DOHH2 (cell line): Measurements from ENCODE around the gene DTX4.

Experiments
- H3F3A ChIP-seq: fragments of 200-600 bp; sonication (generic), shearing (Covaris generic); 2 replicates; pipeline ENCODE4 v1.6.0; 2016; ENCODE audit warnings: antibody characterized with exemption, mild to moderate bottlenecking; ENCODE audit not compliant: control insufficient read depth, insufficient read depth
- H3K27ac ChIP-seq: fragments of 200-600 bp; sonication (generic); 2 replicates; pipeline ENCODE4 v1.5.1; 2014; ENCODE audit warnings: low read depth, mild to moderate bottlenecking, low read length, moderate library complexity
- H3K27me3 ChIP-seq: fragments of 200-600 bp; sonication (generic); 2 replicates; pipeline ENCODE4 v1.6.1; 2014; ENCODE audit warnings: mild to moderate bottlenecking, low read length, mixed read lengths; ENCODE audit not compliant: control insufficient read depth
- H3K36me3 ChIP-seq: fragments of 200-600 bp; sonication (generic); 2 replicates; pipeline ENCODE4 v1.6.1; 2014; ENCODE audit warnings: mild to moderate bottlenecking, low read length, moderate library complexity, mixed read lengths; ENCODE audit not compliant: control insufficient read depth
- H3K4me1 ChIP-seq: fragments of 200-600 bp; sonication (generic); 2 replicates; pipeline ENCODE4 v1.6.1; 2014; ENCODE audit warnings: mild to moderate bottlenecking, low read length, mixed read lengths; ENCODE audit not compliant: control insufficient read depth
- H3K4me2 ChIP-seq: fragments of 200-600 bp; sonication (generic); 2 replicates; pipeline ENCODE4 v1.6.0; 2014; ENCODE audit warnings: mild to moderate bottlenecking, low read length, moderate library complexity
- H3K4me3 ChIP-seq: fragments of 200-600 bp; sonication (generic); 2 replicates; pipeline ENCODE4 v1.5.1; 2014; ENCODE audit warnings: mild to moderate bottlenecking, low read length, mixed read lengths
- H3K79me2 ChIP-seq: fragments of 200-600 bp; sonication (generic); 2 replicates; pipeline ENCODE4 v1.6.1; 2014; ENCODE audit warnings: mild to moderate bottlenecking, low read length, mixed read lengths; ENCODE audit not compliant: control insufficient read depth
- H3K9me2 ChIP-seq: fragments of 200-600 bp; sonication (generic); replicated peaks from 2 replicates; pipeline ENCODE4 v1.6.1; 2014; ENCODE audit warnings: mild to moderate bottlenecking, low read length, mixed read lengths; ENCODE audit not compliant: control insufficient read depth
- H3K9me3 ChIP-seq: fragments of 200-600 bp; sonication (generic); 2 replicates; pipeline ENCODE4 v1.6.1; 2014; ENCODE audit warnings: antibody characterized with exemption, low read length, mixed read lengths; ENCODE audit not compliant: control insufficient read depth, insufficient read depth
- H4K20me1 ChIP-seq: fragments of 200-600 bp; sonication (generic); 2 replicates; pipeline ENCODE4 v1.6.0; 2014; ENCODE audit warnings: low read depth, mild to moderate bottlenecking, antibody characterized with exemption, low read length, moderate library complexity; ENCODE audit not compliant: control insufficient read depth, insufficient read depth
- CTCF ChIP-seq: fragments of 200-600 bp; sonication (generic); IDR thresholded peaks from one replicate; pipeline ENCODE4 v1.5.1; 2014; ENCODE audit warnings: antibody characterized with exemption, mild to moderate bottlenecking, low read depth, low read length; ENCODE audit not compliant: poor library complexity, severe bottlenecking
- EZH2phosphoT487 ChIP-seq: fragments of 200-600 bp; sonication (generic); IDR thresholded peaks from 2 replicates; pipeline ENCODE4 v1.6.1; 2017; ENCODE audit warnings: borderline replicate concordance, mild to moderate bottlenecking, antibody characterized with exemption, low read length, moderate library complexity, mixed read lengths

DTX4 gene

GRCh38 chr11:59240322-59240721 lies 68.4 kb downstream of the DTX4 start:
- Histone ChIP-seq H3K4me1 (no peaks in the 10 kb centered on the region), H3K9me2 (no peaks in the 10 kb centered on the region), H3F3A (no peaks in the 10 kb centered on the region), H3K27ac (no peak overlapping the region), H3K79me2 (no peaks in the 10 kb centered on the region), H3K9me3 (peaks cover 10% of the 10 kb centered on the region), H4K20me1 (no peaks in the 10 kb centered on the region), H3K4me3 (no peak overlapping the region), H3K4me2 (no peak overlapping the region), H3K27me3 (no peaks in the 10 kb centered on the region), H3K36me3 (no peaks in the 10 kb centered on the region)
- TF ChIP-seq CTCF (no peak), EZH2phosphoT487 (no peak)

GRCh38 chr11:59243633-59244032 lies 71.7 kb downstream of the DTX4 start:
- H3K4me1 ChIP-seq, result no peaks in the 10 kb centered on the region
- no peaks in the 10 kb centered on the region for H3F3A ChIP-seq
- H3K79me2 ChIP-seq, result no peaks in the 10 kb centered on the region
- 0 out of 2 replicates have a peak, but pooled peaks cover 4% of the 10 kb centered on the region for H3K27me3 ChIP-seq
- H3K36me3 ChIP-seq, result no peaks in the 10 kb centered on the region
- H3K9me2 ChIP-seq, result no peaks in the 10 kb centered on the region
- no peak overlapping the region for H3K27ac ChIP-seq
- no peak overlapping the region for H3K4me2 ChIP-seq
- no peak for TF ChIP-seq EZH2phosphoT487
- TF ChIP-seq CTCF, result no peak
- H4K20me1 ChIP-seq, result no peaks in the 10 kb centered on the region
- H3K9me3 ChIP-seq, result peaks cover 10% of the 10 kb centered on the region
- H3K4me3 ChIP-seq, result no peak overlapping the region

- TF ChIP-seq CTCF (no peak), EZH2phosphoT487 (no peak)
- H3K79me2 ChIP-seq, result no peaks in the 10 kb centered on the region
- no peak overlapping the region for H3K27ac ChIP-seq
- no peak overlapping the region for H3K4me2 ChIP-seq
- H3K36me3 ChIP-seq, result no peaks in the 10 kb centered on the region
- no peaks in the 10 kb centered on the region for H3K9me3 ChIP-seq
- H3K9me2 ChIP-seq, result no peaks in the 10 kb centered on the region
- no peak overlapping the region for H3K4me3 ChIP-seq
- no peaks in the 10 kb centered on the region for H3K4me1 ChIP-seq
- no peaks in the 10 kb centered on the region for H3F3A ChIP-seq
- H3K27me3 ChIP-seq, result 0 out of 2 replicates have a peak, but pooled peaks cover 4% of the 10 kb centered on the region
- no peaks in the 10 kb centered on the region for H4K20me1 ChIP-seq
These were observed 75.7 kb downstream of the DTX4 start for GRCh38 chr11:59247531-59248227.
